HG02938 (cell line): Measurements from ENCODE around the gene ANKRD11.
A peak's percentile ranks its signal among the peaks of the same experiment; 100 is the strongest.

Source experiments
- ATAC-seq: cut with Tn5 transposase; IDR thresholded peaks from one replicate; pipeline ENCODE4 v1.9.1; 2021; ENCODE audit warnings: mild to moderate bottlenecking, moderate library complexity; ENCODE audit not compliant: unreplicated experiment

ANKRD11 gene

GRCh38 chr16:89507214-89507833, 17.0 kb upstream of the ANKRD11 start:
- ATAC-seq: no peak

- ATAC-seq: no peak
These were observed 16.4 kb upstream of the ANKRD11 start for GRCh38 chr16:89506791-89507191.

- no peak for ATAC-seq
These were observed 15.7 kb upstream of the ANKRD11 start for GRCh38 chr16:89506113-89506504.

- ATAC-seq: peak; percentile 39
These were observed 15.1 kb upstream of the ANKRD11 start for GRCh38 chr16:89505204-89506112.

GRCh38 chr16:89504091-89504490, 13.7 kb upstream of the ANKRD11 start:
- ATAC-seq: no peak

GRCh38 chr16:89502081-89502843, 11.9 kb upstream of the ANKRD11 start:
- no peak for ATAC-seq

GRCh38 chr16:89499767-89500166, 9.4 kb upstream of the ANKRD11 start:
- ATAC-seq: no peak

- ATAC-seq: no peak
These were observed 8.5 kb upstream of the ANKRD11 start for GRCh38 chr16:89498839-89499238.

GRCh38 chr16:89495121-89495520, 4.8 kb upstream of the ANKRD11 start:
- ATAC-seq: no peak

GRCh38 chr16:89493776-89494175, 3.4 kb upstream of the ANKRD11 start:
- ATAC-seq: no peak

GRCh38 chr16:89491974-89492687, 1.8 kb upstream of the ANKRD11 start:
- ATAC-seq: no peak

- no peak for ATAC-seq
These were observed 993 bp upstream of the ANKRD11 start for GRCh38 chr16:89491238-89491869.

GRCh38 chr16:89489898-89490438, 393 bp downstream of the ANKRD11 start:
- no peak for ATAC-seq

- no peak for ATAC-seq
These were observed 1.1 kb downstream of the ANKRD11 start for GRCh38 chr16:89489040-89489897.

GRCh38 chr16:89485701-89486246, 4.6 kb downstream of the ANKRD11 start:
- no peak for ATAC-seq

GRCh38 chr16:89484923-89485679, 5.3 kb downstream of the ANKRD11 start:
- no peak for ATAC-seq

GRCh38 chr16:89484041-89484501, 6.3 kb downstream of the ANKRD11 start:
- no peak for ATAC-seq

GRCh38 chr16:89482817-89483205, 7.5 kb downstream of the ANKRD11 start:
- ATAC-seq: no peak
